KBM-7 (cell line): Measurements from ENCODE around the gene TAB2.
"Not testable (repeated sequence)": the region's sequence is repeated elsewhere in the genome, so short reads cannot be mapped to it uniquely, and the experiment has no call there.

Experiments used
- DNase-seq: peaks from one replicate; pipeline ENCODE4 v3.0.0-alpha.2; 2015
- in situ Hi-C: fragments of 300-500 bp; cut with MboI; formaldehyde crosslinking; loops from 2 replicates; pipeline ENCODE4 v1.14.3; 2020; ENCODE audit warnings: low sequenced_read_pairs, low pct_unique_long_range_greater_than_20kb, mixed read lengths

The TAB2 gene

GRCh38 chr6:149330133-149330532 is 12.6 kb downstream of the TAB2 start:
- in situ Hi-C loops = no loop called here

GRCh38 chr6:149331043-149331807 is 13.7 kb downstream of the TAB2 start:
- in situ Hi-C loops = no loop called here

More at GRCh38 chr6:149330133-149330532, 12.6 kb downstream of the TAB2 start:
- DNase-seq = no peak

GRCh38 chr6:149331871-149332270 is 14.4 kb downstream of the TAB2 start:
- DNase-seq = no peak
- in situ Hi-C loops = no loop called here

More at GRCh38 chr6:149331043-149331807, 13.7 kb downstream of the TAB2 start:
- DNase-seq = no peak

DNA sequence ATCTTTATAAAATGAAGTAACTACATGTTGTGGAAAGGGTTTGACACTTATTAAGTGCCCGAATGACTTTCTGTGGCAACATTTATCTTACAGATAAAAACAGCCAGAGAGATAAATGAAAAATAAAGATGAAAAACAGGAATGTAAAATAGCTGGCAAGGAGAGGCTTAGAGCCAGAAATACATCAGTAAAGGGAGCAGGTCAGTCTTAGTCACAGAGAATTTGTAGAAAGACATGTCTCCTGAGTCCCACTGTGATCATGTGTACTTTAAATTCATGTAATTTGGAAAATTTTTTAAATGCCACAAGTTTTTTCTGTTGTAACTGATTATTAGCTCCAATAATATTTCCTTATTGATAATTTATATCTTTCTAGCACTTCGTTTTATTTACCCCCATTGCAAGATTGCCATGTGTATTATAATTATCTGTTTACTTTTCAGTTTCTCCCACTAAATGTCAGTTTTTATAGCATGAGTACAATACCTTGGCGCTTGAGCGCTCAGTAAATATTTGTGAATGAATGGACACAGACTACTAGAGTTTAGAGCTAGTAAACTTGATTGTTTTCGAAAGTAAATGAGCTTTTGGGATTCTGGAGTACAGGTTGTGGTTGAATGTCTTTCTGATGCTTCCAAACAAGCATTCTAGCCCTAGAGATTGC is 15.2 kb downstream of the TAB2 start:
- in situ Hi-C loops = no loop called here
- DNase-seq = no peak

DNA sequence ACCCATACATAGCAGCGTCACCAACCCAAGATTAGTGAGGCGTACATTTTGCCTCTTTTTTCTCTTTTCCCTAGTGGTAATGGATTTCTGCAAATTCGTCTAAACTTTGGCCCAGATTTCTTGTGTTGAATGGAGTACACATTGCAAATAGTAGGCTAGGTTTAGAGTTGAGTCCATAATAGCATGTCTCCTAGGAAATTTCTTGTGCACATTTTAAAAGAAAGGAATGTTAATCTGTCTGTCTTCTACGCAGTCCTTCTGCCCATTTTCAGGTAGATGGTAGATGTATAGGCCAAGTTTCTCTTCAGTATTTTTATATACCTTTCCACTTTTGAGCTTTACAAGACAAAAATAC is 15.7 kb downstream of the TAB2 start:
- no peak for DNase-seq
- in situ Hi-C loops = no loop called here

- DNase-seq = no peak
- in situ Hi-C loops = no loop called here
These were observed 16.7 kb downstream of the TAB2 start for GRCh38 chr6:149334201-149334600.

DNA sequence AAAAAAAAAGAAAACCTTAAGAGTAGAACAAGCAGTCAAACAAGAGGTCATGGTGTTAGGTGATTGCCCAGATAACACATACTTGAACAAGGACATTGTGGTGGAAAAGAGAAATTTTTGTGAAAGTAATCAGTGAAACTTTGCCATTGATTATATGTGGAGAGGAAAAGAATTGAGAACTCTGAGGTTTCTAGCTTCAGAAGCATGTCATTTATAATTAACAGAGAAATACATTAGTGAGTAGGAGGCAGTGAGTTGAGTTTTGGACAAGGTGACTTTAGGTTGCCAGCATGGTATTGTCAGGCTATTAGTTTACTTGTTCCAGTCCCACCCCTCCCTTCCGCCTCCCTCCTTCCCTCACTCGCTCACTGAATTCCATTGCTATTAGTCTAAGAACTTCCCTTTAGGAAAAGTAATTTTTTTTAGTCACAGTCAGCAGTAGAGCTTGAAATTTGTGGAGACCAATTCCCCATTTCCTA is 17.2 kb downstream of the TAB2 start:
- DNase-seq = no peak
- in situ Hi-C loops = no loop called here

- DNase-seq = no peak
- in situ Hi-C loops = no loop called here
These were observed 18.6 kb downstream of the TAB2 start for GRCh38 chr6:149335924-149336608.

- peak; percentile 27 for DNase-seq
- in situ Hi-C loops = no loop called here
These were observed 19.1 kb downstream of the TAB2 start for GRCh38 chr6:149336609-149336928.

DNA sequence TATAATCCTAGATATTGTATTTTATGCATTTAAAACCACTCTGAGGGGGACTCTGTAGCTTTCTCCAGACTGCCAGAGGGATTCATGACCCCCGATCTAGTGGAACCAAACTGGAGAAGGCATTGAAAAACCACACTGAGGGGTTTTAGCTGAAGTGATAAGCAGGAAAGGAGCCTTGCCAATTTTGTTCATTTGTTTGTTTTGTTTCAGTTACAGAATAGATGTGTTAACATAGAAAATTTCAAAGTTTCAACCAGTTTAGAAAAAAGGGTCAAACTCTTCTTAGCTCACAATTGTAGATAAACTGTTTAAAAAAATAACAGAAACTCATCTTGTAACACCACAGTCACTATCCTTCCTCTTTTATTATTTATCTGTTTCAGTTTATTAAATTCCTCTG is 19.8 kb downstream of the TAB2 start:
- DNase-seq = no peak
- in situ Hi-C loops = no loop called here

DNA sequence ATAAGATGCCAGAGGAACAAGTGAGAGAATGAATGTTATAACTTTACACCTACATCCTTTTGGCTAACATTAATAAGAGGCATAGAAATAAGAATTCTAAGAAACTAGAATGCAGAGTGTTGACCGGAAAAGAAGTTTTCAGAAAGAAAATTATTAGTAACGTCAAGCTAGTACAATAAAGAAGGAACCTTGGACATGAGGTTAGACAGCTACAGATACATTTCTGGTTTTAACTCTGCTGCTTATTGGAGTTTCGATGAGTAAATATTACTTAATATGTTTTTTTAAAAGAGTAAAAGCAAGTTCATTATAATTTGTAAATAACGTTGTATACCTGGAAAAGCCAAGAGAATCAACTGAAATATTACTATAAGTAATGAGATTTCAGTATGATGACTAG is 22.7 kb downstream of the TAB2 start:
- in situ Hi-C loops = no loop called here
- no peak for DNase-seq

DNA sequence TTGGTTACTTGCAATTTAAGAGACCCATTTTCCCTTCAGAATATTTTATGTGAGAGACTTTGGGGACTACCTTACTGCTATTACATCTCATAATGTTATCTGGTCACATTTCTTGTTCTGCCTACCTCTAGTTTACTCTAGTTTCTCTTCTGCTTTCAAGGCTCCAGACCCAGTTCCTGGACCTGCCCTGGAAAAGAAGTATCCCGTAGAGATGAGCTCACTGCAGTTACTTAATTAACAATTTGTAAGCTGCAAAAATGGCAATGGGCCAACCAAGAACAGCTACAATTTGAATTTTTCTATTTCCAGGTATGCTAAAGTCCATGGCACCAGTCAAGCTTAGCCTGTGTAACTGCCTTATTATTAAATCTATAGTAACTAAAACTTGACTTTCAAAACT is 25.0 kb downstream of the TAB2 start:
- DNase-seq = no peak
- in situ Hi-C loops = no loop called here

DNA sequence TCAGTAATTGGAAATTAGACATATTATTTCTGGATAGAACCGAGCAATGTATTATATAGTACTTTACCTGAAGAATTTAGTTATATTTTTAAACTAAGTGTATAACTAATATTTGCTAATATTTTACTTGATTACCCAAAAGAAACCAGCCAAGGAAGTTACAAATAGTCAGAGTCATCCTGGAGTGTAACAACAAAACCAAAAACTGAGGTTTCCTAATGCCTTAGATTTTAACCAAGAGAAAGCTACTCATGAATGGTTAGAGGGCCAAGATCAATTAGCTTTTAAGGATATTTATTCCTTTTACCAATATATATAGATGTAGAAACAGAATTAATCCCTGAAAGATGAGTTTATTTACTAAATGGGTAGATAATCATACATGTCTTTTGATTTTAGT is 26.0 kb downstream of the TAB2 start:
- DNase-seq = no peak
- in situ Hi-C loops = no loop called here

GRCh38 chr6:149346078-149346477 is 28.6 kb downstream of the TAB2 start:
- in situ Hi-C loops = no loop called here
- DNase-seq = no peak

DNA sequence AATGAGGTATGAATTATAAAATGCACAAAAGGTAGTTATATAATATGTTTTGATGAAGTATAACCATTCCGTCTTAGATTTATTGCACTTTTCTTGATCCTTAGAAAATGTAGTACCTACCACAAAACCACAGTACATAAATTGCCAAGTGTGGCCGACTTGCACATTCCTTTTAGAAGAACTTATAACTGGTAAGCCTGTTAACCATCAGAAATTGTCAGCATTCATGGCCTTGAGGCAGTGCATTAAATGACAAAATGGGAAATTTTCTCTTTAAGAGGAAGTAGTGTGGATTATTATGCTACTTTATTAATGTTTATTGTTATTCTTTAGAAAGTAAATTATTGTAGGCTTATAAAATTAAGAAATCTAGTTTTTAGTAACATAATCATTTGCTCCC is 29.6 kb downstream of the TAB2 start:
- in situ Hi-C loops = no loop called here
- DNase-seq = no peak

DNA sequence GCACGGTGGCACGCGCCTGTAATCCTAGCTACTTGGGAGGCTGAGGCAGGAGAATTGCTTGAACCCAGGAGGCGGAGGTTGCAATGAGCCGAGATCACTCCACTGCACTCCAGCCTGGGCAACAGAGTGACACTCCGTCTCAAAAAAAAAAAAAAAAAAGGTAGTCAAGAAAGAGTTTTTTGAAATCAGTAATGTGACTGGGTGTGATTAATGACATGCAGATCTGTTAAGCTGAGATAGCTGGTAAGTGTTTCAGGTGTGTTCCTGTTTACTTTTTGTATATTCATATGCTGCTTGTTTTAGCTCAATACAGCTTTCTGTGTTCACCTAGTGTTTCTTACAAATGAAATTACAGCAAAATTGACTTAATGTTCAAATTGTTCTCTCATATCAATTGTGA is 31.8 kb downstream of the TAB2 start:
- DNase-seq, in situ Hi-C loops: not testable (repeated sequence)

GRCh38 chr6:149354009-149354408 is 36.5 kb downstream of the TAB2 start:
- in situ Hi-C loops = no loop called here
- no peak for DNase-seq

- in situ Hi-C loops = no loop called here
- no peak for DNase-seq
These were observed 38.7 kb downstream of the TAB2 start for GRCh38 chr6:149356081-149356750.

DNA sequence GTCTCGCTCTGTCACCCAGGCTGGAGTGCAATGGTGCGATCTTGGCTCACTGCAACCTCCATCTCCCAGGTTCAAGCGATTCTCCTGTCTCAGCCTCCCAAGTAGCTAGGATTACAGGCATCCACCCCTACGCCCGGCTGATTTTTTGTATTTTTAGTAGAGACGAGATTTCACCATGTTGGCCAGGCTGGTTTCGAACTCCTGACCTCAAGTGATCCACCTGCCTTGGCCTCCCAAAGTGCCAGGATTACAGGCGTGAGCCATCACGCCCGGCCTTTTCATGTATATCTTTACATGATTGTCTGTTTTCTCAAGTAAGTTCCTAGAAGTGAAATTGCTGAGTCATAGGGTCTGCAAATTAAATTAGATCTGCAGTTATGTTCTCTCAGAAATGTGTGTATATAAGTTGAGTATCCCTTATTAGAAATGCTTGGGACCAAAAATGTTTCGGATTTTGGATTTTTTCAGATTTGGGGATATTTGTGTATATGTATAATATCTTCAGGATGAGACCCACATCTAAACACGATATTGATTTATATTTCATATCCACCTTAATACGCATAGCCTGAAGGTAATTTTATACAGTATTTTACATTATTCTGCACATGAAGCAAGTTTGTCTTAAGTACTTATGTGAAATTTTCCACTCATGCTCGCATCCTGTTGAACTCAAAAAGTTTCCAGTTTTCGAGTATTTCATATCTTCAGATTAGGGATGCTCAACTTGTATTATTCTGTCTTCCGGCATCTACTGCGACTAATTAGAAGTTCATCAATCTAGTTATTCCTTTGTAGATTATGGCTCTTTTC is 40.4 kb downstream of the TAB2 start:
- no peak for DNase-seq
- in situ Hi-C loops = no loop called here
